Activated naive CD4-positive, alpha-beta T cell treated with Interleukin-2 at 50 U/mL for 16 hours (primary cell): ENCODE data around the gene POGZ.
"Not testable (repeated sequence)": the region's sequence is repeated elsewhere in the genome, so short reads cannot be mapped to it uniquely, and the experiment has no call there.

ENCODE experiments used
- DNase-seq: peaks from one replicate; pipeline ENCODE4 v3.0.0-alpha.2; 2020

The POGZ gene

GRCh38 chr1:151475175-151475574 is 15.9 kb upstream of the POGZ start:
- DNase-seq, result no peak

GRCh38 chr1:151474745-151475144 is 15.5 kb upstream of the POGZ start:
- no peak for DNase-seq

DNA sequence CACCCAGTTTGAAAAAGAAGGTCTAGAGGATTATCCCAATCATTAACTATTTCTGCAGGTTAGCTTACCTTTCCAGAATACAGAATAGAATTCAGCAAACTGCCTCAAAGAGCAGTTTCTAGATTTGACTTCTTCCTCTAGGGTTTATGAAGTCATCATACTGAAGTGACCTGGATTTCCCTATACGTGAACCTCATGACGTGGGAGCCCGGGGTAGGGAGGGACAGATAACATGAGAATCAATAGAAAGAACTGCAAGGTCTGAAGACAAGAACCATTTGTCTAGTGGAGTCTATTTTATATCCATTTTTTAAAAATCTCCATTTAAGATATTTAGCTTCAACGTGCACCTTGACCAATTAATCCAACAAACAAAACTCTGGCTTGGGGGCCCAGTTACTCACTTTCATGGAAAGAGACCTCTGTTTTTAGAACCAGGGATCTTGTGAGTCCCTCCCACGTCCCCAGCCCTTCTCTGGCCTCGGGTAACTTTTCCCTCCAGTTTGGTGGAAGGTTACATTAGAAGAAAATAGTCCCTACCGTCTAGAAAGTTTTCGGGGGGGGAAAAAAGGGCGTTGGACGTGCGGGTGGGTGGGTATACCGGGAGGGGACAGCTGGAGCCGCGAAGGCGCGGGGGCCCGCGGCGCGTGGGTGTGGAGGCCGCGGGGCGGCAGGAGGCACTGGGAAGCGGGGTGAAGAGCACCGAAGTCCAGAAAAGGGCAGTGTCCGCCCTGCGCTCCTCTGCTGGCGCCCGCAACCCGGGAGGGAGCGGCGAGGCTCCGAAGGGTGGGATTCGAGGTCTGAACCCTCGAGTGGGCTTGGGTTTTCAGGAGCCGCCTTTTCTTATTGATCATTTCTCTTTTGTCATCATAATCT is 13.8 kb upstream of the POGZ start:
- DNase-seq, result peak; percentile 36

- DNase-seq, result no peak
Observed at GRCh38 chr1:151465026-151465425, 5.7 kb upstream of the POGZ start.

DNA sequence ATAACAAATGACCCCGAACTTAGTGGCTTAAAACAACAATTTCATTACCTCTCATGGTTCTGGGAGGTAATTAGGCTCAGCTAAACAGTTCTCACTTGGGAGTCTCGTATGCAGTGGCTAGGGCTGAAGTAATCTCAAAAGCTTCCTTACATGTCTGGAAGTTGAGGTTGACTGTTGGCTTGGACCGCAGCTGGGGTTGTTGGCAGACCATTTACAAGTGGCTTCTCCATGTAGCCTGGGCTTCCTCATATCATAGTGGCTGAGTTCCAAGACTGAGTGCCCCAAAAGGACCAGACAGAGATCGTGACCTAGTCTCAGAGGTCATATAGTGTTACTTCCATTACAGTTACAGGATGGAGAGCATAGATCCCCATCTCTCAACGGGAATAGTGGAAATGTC is 2.4 kb upstream of the POGZ start:
- DNase-seq, result no peak

DNA sequence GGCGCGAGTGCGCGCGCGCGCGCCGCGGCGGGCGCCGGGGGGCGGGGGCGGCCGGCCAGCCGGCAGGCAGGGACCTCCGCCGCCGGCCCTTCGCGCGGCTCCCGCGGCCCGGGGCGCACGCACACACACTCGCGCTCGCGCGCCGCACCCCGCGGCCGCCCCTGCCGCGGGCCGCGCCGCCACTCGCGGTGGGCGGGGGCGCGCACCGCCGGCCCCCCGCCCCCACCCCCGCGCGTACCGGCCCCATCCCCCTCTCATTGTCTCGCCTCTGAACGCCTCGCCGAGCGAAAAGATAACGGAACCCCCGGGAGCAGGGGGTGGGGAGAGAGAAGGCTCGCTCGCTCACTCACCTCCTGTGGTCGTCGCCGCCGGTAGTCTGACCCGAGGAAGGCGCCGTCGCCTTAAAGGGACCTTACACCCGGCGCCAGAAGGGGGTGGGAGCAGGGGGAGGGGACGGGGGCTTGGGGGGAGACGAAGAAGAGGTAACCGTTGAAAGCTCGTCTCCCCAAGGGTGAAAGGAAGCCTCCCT is 428 bp downstream of the POGZ start:
- peak; percentile 64 for DNase-seq

GRCh38 chr1:151457911-151458801 is 1.1 kb downstream of the POGZ start:
- DNase-seq, result peak; percentile 69

DNA sequence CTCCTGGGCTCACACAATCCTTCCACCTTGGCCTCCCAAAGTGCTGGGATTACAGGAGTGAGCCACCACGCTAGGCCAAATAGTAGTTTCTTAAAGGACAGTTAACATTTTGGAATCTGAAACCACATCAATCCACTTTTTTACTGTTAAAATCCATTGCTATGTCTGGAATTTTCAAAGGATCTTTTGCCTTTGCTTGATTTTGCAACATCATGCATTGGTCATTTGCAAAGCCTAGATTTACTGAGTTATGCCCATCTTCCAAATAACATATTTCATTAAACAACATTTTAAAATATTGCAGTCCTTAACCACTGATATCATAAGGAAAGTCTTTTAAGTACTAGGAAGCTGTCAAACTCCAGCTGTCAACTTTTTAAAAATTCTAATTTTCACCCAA is 3.3 kb downstream of the POGZ start:
- no peak for DNase-seq

DNA sequence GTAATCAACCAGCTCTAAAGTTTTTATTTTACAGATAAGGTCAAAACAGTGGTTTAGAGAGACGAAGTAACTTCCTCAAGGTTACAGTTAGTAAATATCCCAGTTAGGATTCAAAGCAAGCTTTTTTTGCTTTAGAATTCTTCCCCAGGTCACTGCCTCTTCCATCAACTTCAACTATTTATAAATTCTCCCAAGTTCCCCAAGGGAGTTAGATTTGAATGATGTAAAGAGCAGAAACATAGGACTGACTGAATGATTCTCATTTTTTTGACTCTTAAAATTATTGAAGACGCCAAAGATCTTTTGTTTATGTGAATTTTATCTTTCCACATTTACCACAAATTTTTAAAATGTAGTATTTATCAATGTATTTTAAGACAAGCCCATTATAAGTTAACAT is 4.1 kb downstream of the POGZ start:
- no peak for DNase-seq

DNA sequence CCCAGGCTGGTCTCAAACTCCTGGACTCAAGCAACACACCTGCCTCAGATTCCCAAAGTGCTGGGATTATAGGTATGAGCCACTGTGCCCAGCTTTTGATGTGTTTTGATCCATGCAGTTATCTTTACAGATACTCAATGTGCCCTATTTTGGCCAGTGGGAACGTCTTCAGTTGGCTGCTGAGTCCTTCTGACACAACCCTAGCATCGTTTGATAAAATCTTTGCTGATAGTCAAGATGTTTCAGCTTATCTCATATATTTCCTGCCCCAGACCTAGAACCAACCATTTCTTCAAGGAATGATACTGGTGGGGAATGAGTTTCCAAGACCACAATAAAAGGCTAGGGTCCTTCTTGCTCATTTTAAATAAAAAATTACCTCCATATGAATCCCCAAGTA is 11.6 kb downstream of the POGZ start:
- DNase-seq, result no peak

DNA sequence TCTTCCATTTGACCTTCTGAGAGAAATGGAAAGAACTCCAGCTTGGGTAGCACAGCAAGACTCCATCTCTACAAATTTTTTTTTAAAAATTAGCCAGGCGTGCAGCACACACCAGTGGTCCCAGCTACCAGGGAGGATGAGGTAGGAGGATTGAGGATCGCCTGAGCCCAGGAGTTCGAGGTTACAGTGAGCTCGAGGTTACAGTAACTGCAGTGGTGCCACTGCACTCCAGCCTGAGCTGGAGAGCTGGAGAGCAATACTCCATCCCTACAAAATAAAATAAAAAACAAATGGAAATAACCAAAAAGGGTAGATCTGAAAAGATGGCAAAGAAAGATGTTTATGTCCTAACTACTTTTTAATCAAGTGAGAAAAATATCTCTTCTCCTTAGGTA is 14.5 kb downstream of the POGZ start:
- no peak for DNase-seq

GRCh38 chr1:151443846-151444782 is 15.2 kb downstream of the POGZ start:
- DNase-seq, result peak; percentile 72

DNA sequence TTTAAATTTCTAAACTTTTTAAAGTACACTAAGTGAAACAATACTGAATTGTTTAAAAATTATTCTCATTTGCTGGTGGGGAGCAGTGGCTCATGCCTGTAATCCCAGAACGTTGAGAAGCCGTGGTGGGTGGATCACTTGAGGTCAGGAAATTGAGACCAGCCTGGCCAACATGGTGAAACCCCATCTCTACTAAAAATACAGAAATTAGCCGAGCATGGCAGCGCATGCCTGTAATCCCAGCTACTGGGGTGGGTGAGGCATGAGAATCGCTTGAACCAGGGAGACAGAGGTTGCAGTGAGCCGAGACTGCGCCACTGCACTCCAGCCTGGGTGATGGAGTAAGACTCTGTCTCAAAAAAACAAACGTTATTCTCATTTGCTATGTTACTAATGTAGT is 21.9 kb downstream of the POGZ start:
- not testable (repeated sequence) for DNase-seq

- DNase-seq, result no peak
Observed at GRCh38 chr1:151436985-151437384, 22.3 kb downstream of the POGZ start.

DNA sequence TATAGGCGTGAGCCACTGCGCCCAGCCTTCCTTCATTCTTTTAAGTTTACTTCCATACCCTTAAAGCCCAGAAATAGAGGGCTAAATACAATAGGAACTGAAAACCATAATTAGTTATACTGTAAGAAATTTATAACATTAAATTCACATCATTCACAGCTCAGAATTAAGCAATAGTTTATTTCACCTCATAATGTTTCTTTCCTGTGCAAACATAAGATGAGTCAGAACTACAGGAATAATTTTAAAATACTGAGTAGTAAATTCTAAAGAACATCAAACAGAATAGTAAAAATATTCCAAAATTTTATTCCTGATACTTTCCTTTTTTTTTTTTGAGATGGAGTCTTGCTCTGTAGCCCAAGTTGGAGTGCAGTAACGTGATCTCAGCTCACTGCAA is 24.1 kb downstream of the POGZ start:
- no peak for DNase-seq

- not testable (repeated sequence) for DNase-seq
Observed at GRCh38 chr1:151433827-151434226, 25.5 kb downstream of the POGZ start.

DNA sequence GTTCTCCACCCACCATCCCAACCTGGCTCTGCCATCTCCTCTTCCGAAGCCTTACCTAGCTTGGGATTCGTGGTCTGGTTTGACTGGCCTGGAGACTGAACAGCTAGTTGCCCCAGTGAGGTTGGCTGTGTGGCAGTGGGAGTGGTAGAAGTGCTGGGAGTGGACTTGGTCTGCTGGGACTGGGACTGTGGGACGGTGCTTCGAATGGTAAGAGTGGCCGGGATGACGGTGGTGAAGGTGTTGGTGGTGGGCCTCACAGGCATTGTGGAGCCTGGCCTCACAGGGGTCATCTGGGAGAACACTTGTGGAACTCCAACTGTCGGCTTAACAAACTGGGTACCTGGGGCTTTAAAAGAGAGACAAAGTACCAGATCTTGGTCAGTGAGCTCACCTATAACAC is 31.2 kb downstream of the POGZ start:
- no peak for DNase-seq

DNA sequence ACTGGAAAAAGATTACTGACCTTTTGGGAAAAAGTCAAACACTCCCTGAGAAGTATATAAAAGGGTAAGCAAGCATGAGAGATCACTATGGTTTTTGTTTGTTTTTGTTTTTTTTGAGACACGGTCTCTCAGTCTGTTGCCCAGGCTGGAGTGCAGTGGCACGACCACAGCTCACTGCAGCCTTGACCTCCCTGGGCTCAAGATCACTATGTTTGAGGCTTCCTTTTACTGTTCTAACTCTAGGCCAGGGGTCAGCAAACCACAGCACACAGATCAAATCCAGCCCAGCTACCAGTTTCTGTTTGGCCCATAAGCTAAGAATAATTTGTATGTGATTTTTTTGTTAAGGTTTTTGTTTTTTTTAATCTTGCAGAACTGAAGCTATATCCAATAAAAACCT is 34.2 kb downstream of the POGZ start:
- no peak for DNase-seq

DNA sequence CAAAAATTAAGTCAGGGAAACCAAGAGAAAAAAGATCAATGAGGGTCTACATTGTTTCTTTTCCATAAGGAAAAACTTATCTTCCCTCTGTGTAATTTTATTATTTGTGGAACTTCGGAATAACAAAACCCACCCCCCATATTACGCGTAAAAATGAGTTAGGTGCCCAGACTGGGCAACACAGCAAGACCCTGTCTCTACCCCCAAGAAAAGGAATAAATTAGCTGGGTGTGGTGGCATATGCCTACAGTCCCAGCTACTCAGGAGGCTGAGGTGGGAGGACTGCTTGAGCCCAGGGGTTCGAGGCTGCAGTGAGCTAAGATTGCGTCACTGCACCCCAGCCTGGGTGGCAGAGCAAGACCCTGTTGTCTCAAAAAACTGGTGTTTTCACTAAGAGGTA is 39.5 kb downstream of the POGZ start:
- DNase-seq, result no peak

- no peak for DNase-seq
Observed at GRCh38 chr1:151418081-151418480, 41.2 kb downstream of the POGZ start.

- DNase-seq, result no peak
Observed at GRCh38 chr1:151416231-151416630, 43.1 kb downstream of the POGZ start.

GRCh38 chr1:151411884-151412283 is 47.4 kb downstream of the POGZ start:
- no peak for DNase-seq

DNA sequence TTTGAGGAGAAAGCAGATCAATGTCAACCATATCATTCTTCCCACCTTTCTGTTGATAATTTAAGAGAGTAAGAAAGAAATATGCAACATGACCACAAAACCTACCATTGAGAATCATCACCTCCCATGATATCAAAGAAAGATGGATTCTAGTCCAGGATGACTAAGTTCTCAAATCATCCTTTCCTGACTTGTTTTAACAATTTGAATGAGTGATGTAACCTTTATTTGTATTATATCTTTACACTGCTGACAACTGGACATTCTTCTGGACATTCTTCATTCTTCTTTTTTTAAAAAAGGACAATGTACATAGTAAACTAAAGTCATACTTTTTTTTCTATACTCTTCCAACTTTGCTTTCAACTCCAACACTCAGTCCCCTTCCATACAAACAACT is 50.4 kb downstream of the POGZ start:
- no peak for DNase-seq
